Endothelial cell of umbilical vein (primary cell): ENCODE results near the gene MC1R. TPM values are rescaled to one million over a fixed set of nuclear protein-coding genes. Genes with fewer than 3 reads are reported as not detected.

Source experiments
- BruUV-seq: library from RNA; stranded (reverse); fragments of 400-500 nt; replicated peaks from 2 replicates; lab custom pipeline; 2021; lab: Mats Ljungman, UMichigan
- CTCF ChIA-PET: fragments of 300-600, 350-600 bp; sonication (Branson Sonifier 250); formaldehyde crosslinking; loops from one replicate; lab custom pipeline; 2021; ENCODE audit warnings: antibody characterized with exemption, inconsistent platforms; lab: Charles Lee
- POLR2A ChIA-PET: fragments of 300-600, 350-600 bp; sonication (Branson Sonifier 250); formaldehyde crosslinking; loops from one replicate; lab custom pipeline; 2021; ENCODE audit warnings: antibody characterized with exemption, inconsistent platforms; lab: Charles Lee
- DNase-seq: peaks from one replicate; pipeline ENCODE4 v3.0.0-alpha.2; 2011; ENCODE audit warnings: low read depth, low spot score
- FAIRE-seq: peaks from 2 replicates; lab custom pipeline; 2011; peaks lifted over from hg19 to GRCh38; lab: Jason Lieb, UNC
- H2AFZ ChIP-seq: 2 replicates; pipeline ENCODE4 v1.6.0; 2012; ENCODE audit warnings: low read depth, low read length, control low read depth, inconsistent platforms
- H3K27ac ChIP-seq: 2 replicates; pipeline ENCODE4 v1.5.1; 2011; ENCODE audit warnings: low read depth, mild to moderate bottlenecking, control low read depth, low read length, moderate library complexity; ENCODE audit not compliant: insufficient read depth
- H3K27me3 ChIP-seq, 2 experiments: 2 replicates each; pipeline versions ENCODE4 v1.6.0 to v1.6.1; 2011; ENCODE audit warnings: low read length in 2 of 2, mixed read lengths in 1 of 2; ENCODE audit not compliant: control insufficient read depth in 2 of 2, insufficient read depth in 2 of 2
- H3K36me3 ChIP-seq, 2 experiments: 2 replicates in 1 of 2; 3 replicates in 1 of 2; pipeline ENCODE4 v1.5.1; 2011; ENCODE audit warnings: low read length in 2 of 2, mild to moderate bottlenecking in 1 of 2, moderate library complexity in 1 of 2; ENCODE audit not compliant: control insufficient read depth in 2 of 2, insufficient read depth in 2 of 2; ENCODE audit errors: extremely low read depth in 1 of 2
- H3K4me1 ChIP-seq: 3 replicates; pipeline ENCODE4 v1.5.1; 2011; ENCODE audit warnings: mild to moderate bottlenecking, low read length; ENCODE audit not compliant: control insufficient read depth, insufficient read depth; ENCODE audit errors: extremely low read depth
- H3K4me2 ChIP-seq: 2 replicates; pipeline ENCODE4 v1.6.1; 2011; ENCODE audit warnings: low read length, control low read depth, mixed read lengths; ENCODE audit not compliant: insufficient read depth
- H3K4me3 ChIP-seq, 3 experiments: fragments of 200-600 bp in 1 of 3; sonication (generic), shearing (Covaris generic) in 1 of 3; replicated peaks in 1 of 3; 2 replicates each; pipeline ENCODE4 v1.5.1; 2011 to 2016; ENCODE audit warnings: control low read depth in 3 of 3, low read length in 3 of 3, mild to moderate bottlenecking in 2 of 3, inconsistent platforms in 1 of 3, low read depth in 1 of 3, moderate library complexity in 1 of 3; ENCODE audit not compliant: insufficient read depth in 1 of 3
- H3K79me2 ChIP-seq: 2 replicates; pipeline ENCODE4 v1.6.0; 2012; ENCODE audit warnings: low read length, inconsistent platforms; ENCODE audit not compliant: control insufficient read depth, insufficient read depth
- H3K9ac ChIP-seq: replicated peaks from 2 replicates; pipeline ENCODE3; 2011; ENCODE audit warnings: low read length, control low read depth; ENCODE audit not compliant: insufficient read depth; ENCODE audit errors: extremely low read depth
- H3K9me1 ChIP-seq: replicated peaks from 3 replicates; pipeline ENCODE4 v1.6.0; 2011; ENCODE audit warnings: mild to moderate bottlenecking, low read length; ENCODE audit not compliant: control insufficient read depth, insufficient read depth; ENCODE audit errors: extremely low read depth
- H3K9me3 ChIP-seq: replicated peaks from 2 replicates; pipeline ENCODE4 v1.5.1; 2012; ENCODE audit warnings: low read length, inconsistent platforms; ENCODE audit not compliant: control insufficient read depth, insufficient read depth
- H4K20me1 ChIP-seq: replicated peaks from 2 replicates; pipeline ENCODE3; 2011; ENCODE audit warnings: mild to moderate bottlenecking, low read length; ENCODE audit not compliant: control insufficient read depth, insufficient read depth; ENCODE audit errors: extremely low read depth
- CTCF ChIP-seq, 2 donors: IDR thresholded peaks; 1 replicate in 1 of 2; 2 replicates in 1 of 2; pipeline ENCODE4 v1.5.1; 2011; ENCODE audit warnings: low read length in 2 of 2, mild to moderate bottlenecking in 2 of 2, moderate library complexity in 2 of 2, control low read depth in 1 of 2, inconsistent platforms in 1 of 2, low read depth in 1 of 2; ENCODE audit not compliant: insufficient read depth in 1 of 2; ENCODE audit errors: extremely low read depth in 1 of 2
- EZH2 ChIP-seq: IDR thresholded peaks from 2 replicates; pipeline ENCODE4 v1.6.1; 2012; ENCODE audit warnings: borderline replicate concordance, low read depth, mild to moderate bottlenecking, moderate library complexity, low read length, inconsistent platforms; ENCODE audit not compliant: severe bottlenecking
- FOS ChIP-seq: IDR thresholded peaks from 2 replicates; pipeline ENCODE4 v1.6.1; 2011; ENCODE audit warnings: mild to moderate bottlenecking, low read length, moderate library complexity, borderline replicate concordance; ENCODE audit not compliant: insufficient read depth
- GATA2 ChIP-seq: IDR thresholded peaks from 2 replicates; pipeline ENCODE4 v1.7.0; 2011; ENCODE audit warnings: low read depth, mild to moderate bottlenecking, moderate library complexity, mixed read lengths, low read length; ENCODE audit not compliant: insufficient read length, insufficient read depth
- JUN ChIP-seq: IDR thresholded peaks from 2 replicates; pipeline ENCODE4 v1.6.1; 2011; ENCODE audit warnings: borderline replicate concordance, low read depth; ENCODE audit not compliant: insufficient read length, insufficient read depth
- MAX ChIP-seq: IDR thresholded peaks from 2 replicates; pipeline ENCODE4 v1.6.1; 2011; ENCODE audit not compliant: insufficient read depth, insufficient read length
- MYC ChIP-seq: IDR thresholded peaks from one replicate; pipeline ENCODE4 v1.6.1; 2011; ENCODE audit warnings: mild to moderate bottlenecking, low read depth, low read length
- POLR2A ChIP-seq: IDR thresholded peaks from 2 replicates; pipeline ENCODE4 v1.6.1; 2012; ENCODE audit warnings: low read depth, mild to moderate bottlenecking, control low read depth, low read length
- POLR2AphosphoS5 ChIP-seq: IDR thresholded peaks from 2 replicates; pipeline ENCODE4 v1.6.1; 2012; ENCODE audit warnings: low read depth, mild to moderate bottlenecking, control low read depth, low read length, moderate library complexity; ENCODE audit not compliant: insufficient read depth
- dilution Hi-C: fragments of 300-500 bp; cut with MboI; formaldehyde crosslinking; loops from one replicate; pipeline ENCODE4 v1.15.0; 2019; ENCODE audit warnings: low sequenced_read_pairs; ENCODE audit not compliant: extremely low pct_ligation_motif_present
- intact Hi-C: fragments of 100-400 bp; cut with micrococcal nuclease; formaldehyde crosslinking; loops from one replicate; pipeline ENCODE4 v1.10.0; 2022
- polyA plus RNA-seq, 4 experiments: library from polyadenylated mRNA; depleted of rRNA in 3 of 4; stranded (reverse) in 3 of 4; unstranded in 1 of 4; fragments of >200 nt; gene quantifications; 2 replicates each; pipeline versions ENCODE4 v1.2.1 to v1.2.3, GENCODE V29; 2011 to 2012; ENCODE audit warnings: missing spikeins in 1 of 4
- total RNA-seq: library from RNA; stranded (reverse); gene quantifications from 2 replicates; pipeline ENCODE4 v1.2.3, GENCODE V29; 2021

Gene MC1R
- total and polyA plus RNA-seq, 2 donors (not counting 3 experiments of a cell fraction or from before 2014, with no cell fraction given) = 4.0 to 4.9 TPM

- ChIA-PET POLR2A (no interaction called here), CTCF (no interaction called here)
- H3K79me2 ChIP-seq = no peaks in the 10 kb centered on the region
- no TSS peak for BruUV-seq
- no peaks in the 10 kb centered on the region for H4K20me1 ChIP-seq
- intact Hi-C loops (no loop called here), dilution Hi-C loops (no loop called here)
- no peak overlapping the region for H3K4me2 ChIP-seq
- no peak overlapping the region for H2AFZ ChIP-seq
- DNase-seq (no peak), FAIRE-seq (no peak)
- H3K9me1 ChIP-seq = no peaks in the 10 kb centered on the region
- no peaks in the 10 kb centered on the region for H3K9me3 ChIP-seq
- no peaks in the 10 kb centered on the region for H3K27me3 ChIP-seq
- no peak overlapping the region for H3K4me3 ChIP-seq
- no peak for TF ChIP-seq JUN
- no peak for TF ChIP-seq FOS
- TF ChIP-seq MYC = no peak
- no peak for TF ChIP-seq CTCF (IDR thresholded peaks at IDR 0.05; ENCODE audit: extremely low read depth in 1 of 2, insufficient read depth in 1 of 2, low read depth in 1 of 2, low read length in 2 of 2)
- TF ChIP-seq EZH2 = no peak
- no peak for TF ChIP-seq MAX
- no peak for TF ChIP-seq POLR2A
- TF ChIP-seq POLR2AphosphoS5 = no peak
- no peak for TF ChIP-seq GATA2
- no peak overlapping the region for H3K9ac ChIP-seq
- H3K4me1 ChIP-seq = no peaks in the 10 kb centered on the region
- H3K27ac ChIP-seq = no peak overlapping the region
- H3K36me3 ChIP-seq = peaks cover 5 to 24% of the 10 kb centered on the region in 2 experiments
These were observed 44.3 kb downstream of the MC1R start for GRCh38 chr16:89962754-89963498.
